ENCODE results near the gene LCE7A. TPM values are rescaled to one million over a fixed set of nuclear protein-coding genes. Genes with fewer than 3 reads are reported as not detected.

LCE7A gene
- total RNA-seq, 1 donor: not detected

- no peak for TF ChIP-seq CTCF (IDR thresholded peaks at IDR 0.05; ENCODE audit: insufficient read depth, low read length)
- no peak overlapping the region for H3K4me3 ChIP-seq (ENCODE audit: low read depth, low read length)
- no peak for DNase-seq (ENCODE audit: low read depth)
These were observed 6.5 kb downstream of the LCE7A start for GRCh38 chr1:152866321-152866720.

GRCh38 chr1:152869808-152870419, 10.1 kb downstream of the LCE7A start:
- peak; percentile 85 for TF ChIP-seq CTCF (IDR thresholded peaks at IDR 0.05; ENCODE audit: insufficient read depth, low read length)
- peak; percentile 69 for DNase-seq (ENCODE audit: low read depth)
- no peak overlapping the region for H3K4me3 ChIP-seq (ENCODE audit: low read depth, low read length)

GRCh38 chr1:152870831-152871730, 11.3 kb downstream of the LCE7A start:
- TF ChIP-seq CTCF (IDR thresholded peaks at IDR 0.05; ENCODE audit: insufficient read depth, low read length): peak; percentile 34
- peak; percentile 31 for DNase-seq (ENCODE audit: low read depth)
- no peak overlapping the region for H3K4me3 ChIP-seq (ENCODE audit: low read depth, low read length)

GRCh38 chr1:152871731-152872126, 11.9 kb downstream of the LCE7A start:
- no peak for DNase-seq (ENCODE audit: low read depth)
- no peak for TF ChIP-seq CTCF (IDR thresholded peaks at IDR 0.05; ENCODE audit: insufficient read depth, low read length)
- no peak overlapping the region for H3K4me3 ChIP-seq (ENCODE audit: low read depth, low read length)

- peak; percentile 10 for DNase-seq (ENCODE audit: low read depth)
These were observed 13.7 kb downstream of the LCE7A start for GRCh38 chr1:152873495-152873894.

GRCh38 chr1:152876827-152877226, 17.0 kb downstream of the LCE7A start:
- TF ChIP-seq CTCF (IDR thresholded peaks at IDR 0.05; ENCODE audit: insufficient read depth, low read length): no peak
- DNase-seq (ENCODE audit: low read depth): no peak
- no peak overlapping the region for H3K4me3 ChIP-seq (ENCODE audit: low read depth, low read length)

More at GRCh38 chr1:152873495-152873894, 13.7 kb downstream of the LCE7A start:
- no peak overlapping the region for H3K4me3 ChIP-seq (ENCODE audit: low read depth, low read length)
- TF ChIP-seq CTCF (IDR thresholded peaks at IDR 0.05; ENCODE audit: insufficient read depth, low read length): no peak
